GM12875 (cell line): ENCODE data around the gene SLC6A7.

Experiments used
- H3K4me3 ChIP-seq: one replicate; pipeline ENCODE4 v1.5.1; 2011; ENCODE audit warnings: low read depth, low read length, control low read depth
- CTCF ChIP-seq: IDR thresholded peaks from 2 replicates; pipeline ENCODE4 v1.5.1; 2011; ENCODE audit warnings: low read depth, mild to moderate bottlenecking, control low read depth, inconsistent platforms, low read length, moderate library complexity, borderline replicate concordance; ENCODE audit not compliant: insufficient read depth

Gene SLC6A7

GRCh38 chr5:150241298-150242160, 51.7 kb downstream of the SLC6A7 start:
- no peak for TF ChIP-seq CTCF
- no peak overlapping the region for H3K4me3 ChIP-seq

GRCh38 chr5:150242251-150242894, 52.5 kb downstream of the SLC6A7 start:
- no peak overlapping the region for H3K4me3 ChIP-seq
- no peak for TF ChIP-seq CTCF

- H3K4me3 ChIP-seq = no peak overlapping the region
- TF ChIP-seq CTCF = no peak
Observed at GRCh38 chr5:150243590-150243989, 53.7 kb downstream of the SLC6A7 start.

GRCh38 chr5:150244209-150244608, 54.3 kb downstream of the SLC6A7 start:
- H3K4me3 ChIP-seq = no peak overlapping the region
- TF ChIP-seq CTCF = no peak

DNA sequence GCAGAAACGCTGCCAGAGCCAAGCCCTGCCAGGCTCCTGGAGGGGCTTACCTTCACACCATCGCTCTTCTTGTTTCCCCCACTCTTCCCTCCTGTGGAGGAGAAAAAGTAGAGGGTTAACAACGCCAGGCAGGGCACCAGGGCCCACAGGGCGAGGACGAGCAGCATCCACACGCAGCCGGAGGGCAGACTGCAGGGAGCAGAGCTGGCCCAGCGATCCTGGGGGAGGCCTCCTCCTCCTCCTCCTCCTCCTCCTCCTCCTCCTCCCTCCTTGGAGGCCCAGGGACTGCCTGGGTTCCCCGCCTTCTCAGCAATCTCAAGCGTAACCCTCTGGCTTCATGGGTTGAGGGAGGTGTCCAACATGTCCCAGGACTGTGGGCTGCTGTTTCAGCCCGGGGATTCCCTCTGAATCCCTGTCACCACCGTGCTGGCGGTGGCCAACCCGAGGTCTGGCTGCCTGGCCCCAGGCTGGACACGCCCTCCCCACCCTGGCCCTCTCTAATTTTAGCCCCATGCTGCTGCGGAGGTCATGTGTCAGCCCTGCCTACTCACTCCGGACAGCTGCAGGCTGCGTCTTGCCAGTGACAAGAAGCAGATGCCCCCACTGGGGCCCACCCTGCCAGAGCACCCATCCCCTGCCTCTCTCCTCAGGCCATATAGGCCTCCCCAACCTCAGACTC, 55.4 kb downstream of the SLC6A7 start:
- no peak overlapping the region for H3K4me3 ChIP-seq
- no peak for TF ChIP-seq CTCF

DNA sequence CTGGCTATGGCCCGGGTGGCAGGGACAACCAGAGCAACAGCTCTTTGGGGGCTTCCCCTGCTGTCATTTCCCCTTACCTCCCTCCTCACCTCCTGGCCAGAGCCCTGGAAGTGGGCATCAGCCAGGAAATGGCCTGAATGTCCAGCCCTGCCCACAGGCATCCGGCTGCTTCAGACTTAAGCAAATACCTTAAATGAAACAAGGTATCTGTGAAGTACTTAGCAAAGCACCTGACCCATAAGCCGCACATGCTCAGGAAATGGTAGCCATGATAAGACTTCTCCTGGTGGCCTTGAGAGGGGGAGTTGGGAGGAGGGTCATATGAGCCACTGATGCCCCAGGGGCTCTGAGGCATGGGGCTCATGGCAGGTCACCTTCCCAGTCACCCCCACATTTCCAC, 55.9 kb downstream of the SLC6A7 start:
- TF ChIP-seq CTCF = no peak
- H3K4me3 ChIP-seq = no peak overlapping the region
